HepG2 (cell line): ENCODE data around the gene ULK4. TPM values are rescaled to one million over a fixed set of nuclear protein-coding genes. Genes with fewer than 3 reads are reported as not detected.

ENCODE experiments used
- ATAC-seq: fragments of 200-7000 bp; cut with Tn5 transposase; 3 replicates; pipeline ENCODE4 v1.9.1; 2020; ENCODE audit warnings: mild to moderate bottlenecking, moderate library complexity
- BruUV-seq: library from RNA; stranded (reverse); fragments of 400-500 nt; replicated peaks from 2 replicates; lab custom pipeline; 2021; lab: Mats Ljungman, UMichigan
- CTCF ChIA-PET: fragments of 300-600 bp; formaldehyde crosslinking; extraction: SDS; loops from one replicate; lab custom pipeline; 2021; ENCODE audit warnings: low total read pairs, inconsistent platforms, low intra/inter-chr PET ratio; lab: Yijun Ruan, JAX
- POLR2A ChIA-PET: fragments of 350-600 bp; sonication (Branson Sonifier 250); formaldehyde crosslinking; loops from one replicate; lab custom pipeline; 2020; ENCODE audit warnings: antibody characterized with exemption, inconsistent platforms; lab: Yijun Ruan, JAX
- DNase-seq: peaks from one replicate; pipeline ENCODE4 v3.0.0-alpha.2; 2015; ENCODE audit warnings: low spot score
- FAIRE-seq: peaks from 3 replicates; lab custom pipeline; 2011; peaks lifted over from hg19 to GRCh38; lab: Jason Lieb, UNC
- H2AFZ ChIP-seq: one replicate; pipeline ENCODE4 v1.6.1; 2011; ENCODE audit warnings: low read length, inconsistent platforms
- H3K27ac ChIP-seq: fragments of 300-600 bp; 3 replicates; pipeline ENCODE4 v1.8.0; 2011; ENCODE audit warnings: mixed run types, mild to moderate bottlenecking, mixed read lengths, low read length, inconsistent platforms; ENCODE audit not compliant: insufficient read depth; ENCODE audit errors: extremely low read length
- H3K27me3 ChIP-seq, 2 experiments: fragments of 200-600 bp in 1 of 2; 2 replicates in 1 of 2; 3 replicates in 1 of 2; pipeline versions ENCODE4 v1.6.0 to v1.8.0; 2011; ENCODE audit warnings: low read length in 2 of 2, mild to moderate bottlenecking in 2 of 2, moderate library complexity in 2 of 2, inconsistent platforms in 1 of 2; ENCODE audit not compliant: insufficient read depth in 2 of 2, control insufficient read depth in 1 of 2
- H3K36me3 ChIP-seq, 2 experiments: fragments of 200-600 bp in 1 of 2; replicated peaks in 1 of 2; 2 replicates in 1 of 2; 3 replicates in 1 of 2; pipeline versions ENCODE4 v1.5.1 to v1.8.0; 2011; ENCODE audit warnings: low read length in 2 of 2, inconsistent platforms in 1 of 2; ENCODE audit not compliant: insufficient read depth in 2 of 2, control insufficient read depth in 1 of 2
- H3K4me1 ChIP-seq: 2 replicates; pipeline ENCODE4 v1.5.1; 2012; ENCODE audit warnings: low read length, inconsistent platforms; ENCODE audit not compliant: insufficient read depth
- H3K4me2 ChIP-seq: 2 replicates; pipeline ENCODE4 v1.6.0; 2011; ENCODE audit warnings: low read depth, low read length, inconsistent platforms
- H3K4me3 ChIP-seq, 3 experiments: fragments of 200-600 bp in 1 of 3; sonication (generic), shearing (Covaris generic) in 1 of 3; replicated peaks in 1 of 3; 2 replicates each; pipeline ENCODE4 v1.5.1; 2011 to 2016; ENCODE audit warnings: low read length in 3 of 3, inconsistent platforms in 2 of 3, low read depth in 2 of 3, mild to moderate bottlenecking in 2 of 3, control low read depth in 1 of 3, mixed read lengths in 1 of 3; ENCODE audit not compliant: insufficient read depth in 1 of 3
- H3K79me2 ChIP-seq: one replicate; pipeline ENCODE4 v1.6.1; 2011; ENCODE audit warnings: low read length, inconsistent platforms; ENCODE audit not compliant: insufficient read depth
- H3K9ac ChIP-seq: 2 replicates; pipeline ENCODE4 v1.6.0; 2011; ENCODE audit warnings: mild to moderate bottlenecking, low read depth, low read length, inconsistent platforms; ENCODE audit not compliant: insufficient read depth
- H3K9me3 ChIP-seq: 2 replicates; pipeline ENCODE4 v1.5.1; 2012; ENCODE audit warnings: mild to moderate bottlenecking, low read length
- H4K20me1 ChIP-seq: 2 replicates; pipeline ENCODE4 v1.6.0; 2011; ENCODE audit warnings: inconsistent platforms, mild to moderate bottlenecking, low read length, moderate library complexity; ENCODE audit not compliant: insufficient read depth
- AGO2 ChIP-seq: fragments of 200-400 bp; formaldehyde crosslinking; optimal IDR thresholded peaks from 2 replicates; pipeline ENCODE3; 2017; ENCODE audit warnings: mild to moderate bottlenecking, low read depth, low read length, moderate library complexity
- DR1 ChIP-seq: sonication (generic); formaldehyde crosslinking; IDR thresholded peaks from 2 replicates; pipeline ENCODE4 v1.8.0; 2021; ENCODE audit warnings: mild to moderate bottlenecking, missing genetic modification reagents, inconsistent platforms
- PHF8 ChIP-seq: sonication (generic); formaldehyde crosslinking; IDR thresholded peaks from 2 replicates; pipeline ENCODE4 v1.5.0; 2020; ENCODE audit warnings: missing genetic modification reagents
- TBL1XR1 ChIP-seq: fragments of 150-350 bp; IDR thresholded peaks from 2 replicates; pipeline ENCODE4 v1.6.1; 2014; ENCODE audit warnings: borderline replicate concordance, low read length; ENCODE audit not compliant: partially characterized antibody
- ZBTB20 ChIP-seq: sonication (generic); formaldehyde crosslinking; IDR thresholded peaks from 2 replicates; pipeline ENCODE4 v1.8.1; 2023; ENCODE audit warnings: missing genetic modification reagents, low read depth, mild to moderate bottlenecking, borderline replicate concordance
- ZC3H13 ChIP-seq: sonication (generic); formaldehyde crosslinking; IDR thresholded peaks from 2 replicates; pipeline ENCODE4 v1.8.1; 2023; ENCODE audit warnings: mild to moderate bottlenecking, missing genetic modification reagents, moderate library complexity
- ZKSCAN1 ChIP-seq: fragments of 150-350 bp; IDR thresholded peaks from 2 replicates; pipeline ENCODE4 v1.6.1; 2014; ENCODE audit warnings: low read length
- ZNF496 ChIP-seq: sonication (generic); formaldehyde crosslinking; IDR thresholded peaks from 2 replicates; pipeline ENCODE4 v1.8.1; 2023; ENCODE audit warnings: mild to moderate bottlenecking, moderate library complexity, missing genetic modification reagents; ENCODE audit not compliant: insufficient replicate concordance
- ZNF572 ChIP-seq: sonication (generic); formaldehyde crosslinking; IDR thresholded peaks from 2 replicates; pipeline ENCODE4 v1.5.1; 2020; ENCODE audit warnings: mild to moderate bottlenecking, missing genetic modification reagents
- ZNF703 ChIP-seq: sonication (generic); formaldehyde crosslinking; IDR thresholded peaks from 2 replicates; pipeline ENCODE4 v1.5.1; 2020; ENCODE audit warnings: missing genetic modification reagents, mild to moderate bottlenecking, moderate library complexity, borderline replicate concordance
- ZNF780A ChIP-seq: sonication (generic); formaldehyde crosslinking; IDR thresholded peaks from 2 replicates; pipeline ENCODE4 v1.8.0; 2022; ENCODE audit warnings: mild to moderate bottlenecking, missing genetic modification reagents, moderate library complexity
- ZNF879 ChIP-seq: sonication (generic); formaldehyde crosslinking; IDR thresholded peaks from 2 replicates; pipeline ENCODE4 v1.8.1; 2023; ENCODE audit warnings: missing genetic modification reagents
- WGBS: methylation state at CpG from one replicate; pipeline ENCODE4 v1.1.6; 2017; ENCODE audit warnings: low lambda C conversion rate; 5-methylcytosine and 5-hydroxymethylcytosine counted together
- in situ Hi-C: cut with HindIII; loops from 2 replicates; pipeline ENCODE4 v1.10.0; 2017; ENCODE audit warnings: low pct_unique_long_range_greater_than_20kb; ENCODE audit not compliant: extremely low pct_ligation_motif_present
- intact Hi-C: fragments of 100-400 bp; cut with micrococcal nuclease; formaldehyde crosslinking; loops from one replicate; pipeline ENCODE4 v1.10.0; 2022; ENCODE audit not compliant: unreplicated experiment
- polyA plus RNA-seq, 8 experiments: library from polyadenylated mRNA; depleted of rRNA in 3 of 8; stranded (reverse) in 7 of 8; unstranded in 1 of 8; fragments of >200 nt; fragmentation: Illumina TruSeq in 4 of 8; extraction: Trizol in 4 of 8; gene quantifications; 2 replicates each; pipeline versions ENCODE4 v1.2.1 to v1.2.3, GENCODE V29; 2011 to 2016; ENCODE audit warnings: low read depth in 4 of 8, missing spikeins in 1 of 8, mixed read lengths in 1 of 8; ENCODE audit not compliant: insufficient read depth in 1 of 8
- total RNA-seq, 5 experiments: library from RNA; depleted of rRNA; stranded (reverse); fragments of >200 nt; fragmentation: Illumina TruSeq; extraction: Trizol; gene quantifications; 2 replicates each; pipeline ENCODE4 v1.2.3, GENCODE V29; 2016; ENCODE audit warnings: low read depth in 1 of 5
- TF ChIP-seq, protein P1 (sequence below): IDR thresholded peaks from 2 replicates; pipeline ENCODE4 v1.6.1; 2016; ENCODE audit warnings: low read depth, missing genetic modification reagents, missing compliant biosample characterization
- TF ChIP-seq, protein P2 (sequence below): sonication (generic); formaldehyde crosslinking; IDR thresholded peaks from 2 replicates; pipeline ENCODE4 v1.8.0; 2022; ENCODE audit warnings: mild to moderate bottlenecking, missing genetic modification reagents; ENCODE audit not compliant: insufficient replicate concordance

Gene ULK4
- total and polyA plus RNA-seq, 2 of the 13 experiments (the other 11 are each of a cell fraction or from before 2014, with no cell fraction given): 6.7 to 11.8 TPM

DNA sequence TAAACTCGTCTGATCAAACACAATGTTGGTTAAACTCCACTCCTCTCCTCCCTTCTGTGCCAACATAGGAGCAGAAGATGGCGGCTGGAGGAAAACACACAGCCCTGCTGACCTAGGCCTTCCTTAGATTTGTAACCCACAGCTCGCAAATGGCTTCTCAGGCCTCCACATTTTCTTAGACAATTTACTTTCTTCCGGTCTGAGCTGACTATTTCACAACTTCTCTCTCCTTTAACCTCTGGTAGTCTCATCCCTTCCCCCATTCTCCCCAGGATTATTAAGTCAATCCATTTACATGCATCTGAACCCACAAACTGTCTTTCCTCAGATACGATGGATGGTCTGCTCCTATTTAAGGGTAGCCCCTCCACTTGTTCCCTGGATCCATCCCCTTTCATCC, 25.7 kb upstream of the ULK4 start:
- in situ Hi-C loops (no loop called here), intact Hi-C loops (no loop called here)
- ChIA-PET CTCF (no interaction called here), POLR2A (interaction anchor here (0.8 kb wide), 1 partner anchor 21 kb away, joined by 3 read pairs; no protein-coding TSS in a partner anchor)
- H3K27ac ChIP-seq: no peak overlapping the region
- no TSS peak for BruUV-seq
- no peaks in the 10 kb centered on the region for H4K20me1 ChIP-seq
- H3K9me3 ChIP-seq: no peaks in the 10 kb centered on the region
- no peaks in the 10 kb centered on the region for H3K79me2 ChIP-seq
- no peak overlapping the region for H3K4me3 ChIP-seq
- ATAC-seq: no peak
- no peak for DNase-seq
- no peaks in the 10 kb centered on the region for H3K27me3 ChIP-seq
- WGBS: 30% methylated on average over 5 of the region's 5 CpGs
- H3K4me2 ChIP-seq: peak overlapping the region; percentile 15; the same call in 1 of the 2 replicates
- no peak overlapping the region for H3K9ac ChIP-seq
- no peak overlapping the region for H2AFZ ChIP-seq
- no peak for TF ChIP-seq ZKSCAN1
- TF ChIP-seq, protein P1, sequence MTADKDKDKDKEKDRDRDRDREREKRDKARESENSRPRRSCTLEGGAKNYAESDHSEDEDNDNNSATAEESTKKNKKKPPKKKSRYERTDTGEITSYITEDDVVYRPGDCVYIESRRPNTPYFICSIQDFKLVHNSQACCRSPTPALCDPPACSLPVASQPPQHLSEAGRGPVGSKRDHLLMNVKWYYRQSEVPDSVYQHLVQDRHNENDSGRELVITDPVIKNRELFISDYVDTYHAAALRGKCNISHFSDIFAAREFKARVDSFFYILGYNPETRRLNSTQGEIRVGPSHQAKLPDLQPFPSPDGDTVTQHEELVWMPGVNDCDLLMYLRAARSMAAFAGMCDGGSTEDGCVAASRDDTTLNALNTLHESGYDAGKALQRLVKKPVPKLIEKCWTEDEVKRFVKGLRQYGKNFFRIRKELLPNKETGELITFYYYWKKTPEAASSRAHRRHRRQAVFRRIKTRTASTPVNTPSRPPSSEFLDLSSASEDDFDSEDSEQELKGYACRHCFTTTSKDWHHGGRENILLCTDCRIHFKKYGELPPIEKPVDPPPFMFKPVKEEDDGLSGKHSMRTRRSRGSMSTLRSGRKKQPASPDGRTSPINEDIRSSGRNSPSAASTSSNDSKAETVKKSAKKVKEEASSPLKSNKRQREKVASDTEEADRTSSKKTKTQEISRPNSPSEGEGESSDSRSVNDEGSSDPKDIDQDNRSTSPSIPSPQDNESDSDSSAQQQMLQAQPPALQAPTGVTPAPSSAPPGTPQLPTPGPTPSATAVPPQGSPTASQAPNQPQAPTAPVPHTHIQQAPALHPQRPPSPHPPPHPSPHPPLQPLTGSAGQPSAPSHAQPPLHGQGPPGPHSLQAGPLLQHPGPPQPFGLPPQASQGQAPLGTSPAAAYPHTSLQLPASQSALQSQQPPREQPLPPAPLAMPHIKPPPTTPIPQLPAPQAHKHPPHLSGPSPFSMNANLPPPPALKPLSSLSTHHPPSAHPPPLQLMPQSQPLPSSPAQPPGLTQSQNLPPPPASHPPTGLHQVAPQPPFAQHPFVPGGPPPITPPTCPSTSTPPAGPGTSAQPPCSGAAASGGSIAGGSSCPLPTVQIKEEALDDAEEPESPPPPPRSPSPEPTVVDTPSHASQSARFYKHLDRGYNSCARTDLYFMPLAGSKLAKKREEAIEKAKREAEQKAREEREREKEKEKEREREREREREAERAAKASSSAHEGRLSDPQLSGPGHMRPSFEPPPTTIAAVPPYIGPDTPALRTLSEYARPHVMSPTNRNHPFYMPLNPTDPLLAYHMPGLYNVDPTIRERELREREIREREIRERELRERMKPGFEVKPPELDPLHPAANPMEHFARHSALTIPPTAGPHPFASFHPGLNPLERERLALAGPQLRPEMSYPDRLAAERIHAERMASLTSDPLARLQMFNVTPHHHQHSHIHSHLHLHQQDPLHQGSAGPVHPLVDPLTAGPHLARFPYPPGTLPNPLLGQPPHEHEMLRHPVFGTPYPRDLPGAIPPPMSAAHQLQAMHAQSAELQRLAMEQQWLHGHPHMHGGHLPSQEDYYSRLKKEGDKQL (CRISPR knock-in tag): no peak
- TF ChIP-seq ZNF879 (CRISPR knock-in tag): no peak
- TF ChIP-seq ZC3H13 (CRISPR knock-in tag): no peak
- TF ChIP-seq ZNF780A (CRISPR knock-in tag): no peak
- no peak for TF ChIP-seq PHF8 (CRISPR knock-in tag)
- no peak for TF ChIP-seq AGO2
- no peak for TF ChIP-seq DR1 (CRISPR knock-in tag)
- TF ChIP-seq, protein P2, sequence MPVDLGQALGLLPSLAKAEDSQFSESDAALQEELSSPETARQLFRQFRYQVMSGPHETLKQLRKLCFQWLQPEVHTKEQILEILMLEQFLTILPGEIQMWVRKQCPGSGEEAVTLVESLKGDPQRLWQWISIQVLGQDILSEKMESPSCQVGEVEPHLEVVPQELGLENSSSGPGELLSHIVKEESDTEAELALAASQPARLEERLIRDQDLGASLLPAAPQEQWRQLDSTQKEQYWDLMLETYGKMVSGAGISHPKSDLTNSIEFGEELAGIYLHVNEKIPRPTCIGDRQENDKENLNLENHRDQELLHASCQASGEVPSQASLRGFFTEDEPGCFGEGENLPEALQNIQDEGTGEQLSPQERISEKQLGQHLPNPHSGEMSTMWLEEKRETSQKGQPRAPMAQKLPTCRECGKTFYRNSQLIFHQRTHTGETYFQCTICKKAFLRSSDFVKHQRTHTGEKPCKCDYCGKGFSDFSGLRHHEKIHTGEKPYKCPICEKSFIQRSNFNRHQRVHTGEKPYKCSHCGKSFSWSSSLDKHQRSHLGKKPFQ (CRISPR knock-in tag): no peak
- TF ChIP-seq TBL1XR1: no peak
- TF ChIP-seq ZNF496 (CRISPR knock-in tag): no peak
- no peak for TF ChIP-seq ZNF703 (CRISPR knock-in tag)
- no peak for TF ChIP-seq ZBTB20 (CRISPR knock-in tag)
- no peak for TF ChIP-seq ZNF572 (CRISPR knock-in tag)
- no peak for FAIRE-seq
- no peaks in the 10 kb centered on the region for H3K36me3 ChIP-seq
- 0 out of 2 replicates have a peak, but pooled peaks cover 10% of the 10 kb centered on the region for H3K4me1 ChIP-seq
